HG03095 (cell line): ENCODE data around the gene PALMD.

Experiments
- ATAC-seq: cut with Tn5 transposase; IDR thresholded peaks from one replicate; pipeline ENCODE4 v1.9.1; 2021; ENCODE audit warnings: moderate library complexity; ENCODE audit not compliant: unreplicated experiment

The PALMD gene

DNA sequence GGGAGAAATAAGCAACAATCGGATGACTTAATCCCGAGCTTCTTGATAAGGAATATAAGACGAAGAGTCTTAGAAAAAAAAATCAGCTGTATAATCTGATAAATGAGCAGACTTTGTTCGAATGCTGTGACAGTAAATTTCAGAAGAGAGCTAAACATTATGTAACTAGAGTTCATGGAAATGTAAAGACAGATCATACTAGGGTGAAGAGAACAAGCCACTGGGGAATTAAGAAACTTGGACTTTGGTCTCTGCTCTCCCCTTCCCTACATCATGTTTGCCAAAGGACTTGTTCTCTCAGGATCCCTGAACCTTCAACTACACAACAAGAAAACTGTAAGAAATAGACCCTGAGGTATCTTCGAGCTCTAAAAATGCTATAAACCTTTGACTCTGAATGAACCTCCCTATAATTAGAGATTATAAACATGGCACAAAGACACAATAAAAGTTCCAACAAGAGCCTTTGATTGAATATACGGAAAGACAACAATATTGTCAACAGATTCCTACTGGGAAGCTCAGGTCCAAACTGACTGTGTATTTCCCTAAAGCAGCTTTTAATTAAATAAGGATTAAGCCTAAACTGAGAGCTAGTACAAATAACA is 93.0 kb downstream of the PALMD start:
- no peak for ATAC-seq

DNA sequence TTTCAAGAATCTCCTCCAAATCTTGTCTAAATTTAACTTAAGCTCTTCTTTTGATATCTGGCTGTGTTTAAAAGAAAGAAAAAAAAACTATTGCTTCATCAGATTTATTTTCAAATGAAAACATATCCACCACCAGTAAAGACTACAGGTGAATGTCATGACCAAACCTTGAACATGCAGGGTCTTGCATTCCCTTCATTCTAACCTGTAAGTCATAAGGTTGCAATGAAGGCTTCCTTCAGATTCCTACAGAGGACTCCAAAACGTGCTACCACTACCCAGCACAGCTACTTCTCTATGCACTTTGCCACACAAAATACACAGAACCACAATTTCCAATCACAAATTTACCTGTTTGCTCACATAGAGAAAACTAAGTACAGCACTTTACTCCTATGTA is 94.2 kb downstream of the PALMD start:
- no peak for ATAC-seq
